Osteoblast (primary cell): ENCODE results near the gene KIF16B. TPM values are rescaled to one million over a fixed set of nuclear protein-coding genes. Genes with fewer than 3 reads are reported as not detected.

Experiments used
- DNase-seq: peaks from one replicate; pipeline ENCODE4 v3.0.0; 2011; ENCODE audit warnings: low spot score, mixed read lengths; ENCODE audit not compliant: insufficient read length; ENCODE audit errors: missing footprints
- H2AFZ ChIP-seq: 2 replicates; pipeline ENCODE4 v1.6.0; 2011; ENCODE audit warnings: mild to moderate bottlenecking, low read length
- H3K27ac ChIP-seq: 2 replicates; pipeline ENCODE4 v1.5.1; 2011; ENCODE audit warnings: mild to moderate bottlenecking, low read depth, low read length, moderate library complexity
- H3K27me3 ChIP-seq: 2 replicates; pipeline ENCODE4 v1.6.0; 2012; ENCODE audit warnings: mild to moderate bottlenecking, control low read depth, inconsistent platforms, low read length, moderate library complexity; ENCODE audit not compliant: insufficient read depth
- H3K36me3 ChIP-seq: 2 replicates; pipeline ENCODE4 v1.5.1; 2011; ENCODE audit warnings: mild to moderate bottlenecking, low read length, control low read depth, moderate library complexity; ENCODE audit not compliant: insufficient read depth
- H3K4me1 ChIP-seq: 2 replicates; pipeline ENCODE4 v1.5.1; 2011; ENCODE audit warnings: mild to moderate bottlenecking, low read length, control low read depth, moderate library complexity; ENCODE audit not compliant: insufficient read depth
- H3K4me2 ChIP-seq: 2 replicates; pipeline ENCODE4 v1.6.0; 2011; ENCODE audit warnings: mild to moderate bottlenecking, low read length; ENCODE audit not compliant: insufficient read depth
- H3K4me3 ChIP-seq: fragments of 200-600 bp; sonication (generic); 3 replicates; pipeline ENCODE4 v1.5.1; 2012; ENCODE audit warnings: mild to moderate bottlenecking, low read length, inconsistent platforms; ENCODE audit not compliant: insufficient read depth
- H3K79me2 ChIP-seq: 2 replicates; pipeline ENCODE4 v1.6.0; 2012; ENCODE audit warnings: mild to moderate bottlenecking, low read length, control low read depth, inconsistent platforms; ENCODE audit not compliant: insufficient read depth
- H3K9me3 ChIP-seq: 2 replicates; pipeline ENCODE4 v1.5.1; 2011; ENCODE audit warnings: low read depth, low read length, control low read depth
- H4K20me1 ChIP-seq: 2 replicates; pipeline ENCODE4 v1.6.0; 2012; ENCODE audit warnings: mild to moderate bottlenecking, low read length, control low read depth; ENCODE audit not compliant: insufficient read depth
- CTCF ChIP-seq: IDR thresholded peaks from 2 replicates; pipeline ENCODE4 v1.5.1; 2011; ENCODE audit warnings: mild to moderate bottlenecking, low read depth, low read length, moderate library complexity; ENCODE audit errors: extremely low read depth
- total RNA-seq: library from RNA; depleted of rRNA; stranded (reverse); fragments of >200 nt; gene quantifications from 2 replicates; pipeline ENCODE4 v1.2.3, GENCODE V29; 2012

Gene KIF16B
- total RNA-seq, 1 donor: 9.0 TPM

- Histone ChIP-seq H3K9me3 (no peaks in the 10 kb centered on the region), H3K4me3 (no peak overlapping the region), H3K36me3 (no peaks in the 10 kb centered on the region), H2AFZ (no peak overlapping the region), H3K4me1 (no peaks in the 10 kb centered on the region), H3K4me2 (no peak overlapping the region), H3K27ac (no peak overlapping the region), H4K20me1 (no peaks in the 10 kb centered on the region), H3K79me2 (no peaks in the 10 kb centered on the region), H3K27me3 (no peaks in the 10 kb centered on the region)
- no peak for DNase-seq
- TF ChIP-seq CTCF: no peak
Observed at GRCh38 chr20:16312998-16313397, 260.2 kb downstream of the KIF16B start.

DNA sequence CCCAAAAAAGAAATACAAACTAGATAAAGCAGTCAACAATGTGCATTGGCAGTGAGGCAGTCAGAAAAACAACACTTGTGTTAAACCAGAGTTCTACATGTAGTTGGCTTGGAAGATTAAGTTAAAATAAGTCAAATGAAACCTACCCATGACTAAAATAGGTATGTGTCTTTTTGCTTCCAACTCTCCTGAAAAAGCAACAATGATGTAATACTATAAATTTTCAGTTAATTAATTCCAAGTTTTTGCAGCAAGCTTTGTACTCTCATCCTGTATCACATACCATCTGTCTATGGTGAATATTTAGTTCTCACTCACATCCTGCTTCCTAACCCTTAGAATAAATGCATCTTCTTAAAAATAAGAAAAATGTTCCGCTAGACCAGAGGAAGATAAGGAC lies 261.5 kb downstream of the KIF16B start:
- no peak for TF ChIP-seq CTCF
- no peaks in the 10 kb centered on the region for H3K79me2 ChIP-seq
- no peaks in the 10 kb centered on the region for H4K20me1 ChIP-seq
- no peak for DNase-seq
- H3K36me3 ChIP-seq: no peaks in the 10 kb centered on the region
- H3K4me1 ChIP-seq: no peaks in the 10 kb centered on the region
- no peak overlapping the region for H3K4me3 ChIP-seq
- no peak overlapping the region for H3K4me2 ChIP-seq
- H3K27ac ChIP-seq: no peak overlapping the region
- H3K9me3 ChIP-seq: no peaks in the 10 kb centered on the region
- no peaks in the 10 kb centered on the region for H3K27me3 ChIP-seq
- no peak overlapping the region for H2AFZ ChIP-seq

DNA sequence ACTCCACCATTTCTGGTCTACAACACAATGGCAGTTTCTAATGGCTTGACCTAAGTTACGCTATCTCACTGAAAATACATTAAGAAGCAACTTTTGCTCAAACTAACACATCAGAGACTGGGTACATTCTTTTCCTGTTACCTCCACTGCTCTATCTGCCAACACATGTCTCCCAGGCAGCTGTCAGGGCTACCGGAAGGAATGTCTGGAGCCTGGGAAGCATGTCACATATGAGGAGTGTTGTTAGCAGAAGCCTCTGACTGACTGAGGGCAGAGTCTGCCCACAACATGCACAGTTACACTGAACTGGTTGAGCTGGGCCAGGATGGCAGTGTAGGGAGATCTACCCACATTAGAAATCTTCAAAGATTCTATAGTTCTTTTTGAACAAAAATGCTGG lies 264.5 kb downstream of the KIF16B start:
- Histone ChIP-seq H3K27me3 (no peaks in the 10 kb centered on the region), H4K20me1 (no peaks in the 10 kb centered on the region), H3K27ac (no peak overlapping the region), H2AFZ (no peak overlapping the region), H3K4me2 (no peak overlapping the region), H3K9me3 (no peaks in the 10 kb centered on the region), H3K4me3 (no peak overlapping the region), H3K36me3 (no peaks in the 10 kb centered on the region), H3K79me2 (no peaks in the 10 kb centered on the region), H3K4me1 (no peaks in the 10 kb centered on the region)
- no peak for DNase-seq
- TF ChIP-seq CTCF: no peak

- no peaks in the 10 kb centered on the region for H4K20me1 ChIP-seq
- H3K9me3 ChIP-seq: no peaks in the 10 kb centered on the region
- no peak overlapping the region for H3K27ac ChIP-seq
- H3K4me3 ChIP-seq: no peak overlapping the region
- H3K4me1 ChIP-seq: peaks cover 4% of the 10 kb centered on the region
- no peaks in the 10 kb centered on the region for H3K79me2 ChIP-seq
- no peak overlapping the region for H2AFZ ChIP-seq
- no peaks in the 10 kb centered on the region for H3K36me3 ChIP-seq
- H3K4me2 ChIP-seq: no peak overlapping the region
- TF ChIP-seq CTCF: no peak
- no peak for DNase-seq
- no peaks in the 10 kb centered on the region for H3K27me3 ChIP-seq
Observed at GRCh38 chr20:16302818-16303217, 270.4 kb downstream of the KIF16B start.
